PC-3 (cell line): ENCODE results near the gene SMARCAL1. TPM values are rescaled to one million over a fixed set of nuclear protein-coding genes. Genes with fewer than 3 reads are reported as not detected.

Source experiments
- ATAC-seq: fragments of 200-7000 bp; cut with Tn5 transposase; 2 replicates; pipeline ENCODE4 v1.9.1; 2020; ENCODE audit warnings: mild to moderate bottlenecking, moderate library complexity
- BruUV-seq: library from RNA; stranded (reverse); fragments of 400-500 nt; replicated peaks from 2 replicates; lab custom pipeline; 2021; lab: Mats Ljungman, UMichigan
- CTCF ChIA-PET: fragments of 300-600 bp; sonication (Branson Sonifier 250); formaldehyde crosslinking; loops from one replicate; lab custom pipeline; 2022; ENCODE audit warnings: antibody characterized with exemption; lab: Charles Lee
- POLR2A ChIA-PET: fragments of 300-600 bp; sonication (Branson Sonifier 250); formaldehyde crosslinking; loops from one replicate; lab custom pipeline; 2022; ENCODE audit warnings: antibody characterized with exemption; ENCODE audit not compliant: unreplicated experiment; lab: Charles Lee
- DNase-seq: peaks from one replicate; pipeline ENCODE4 v3.0.0-alpha.2; 2015
- H2AFZ ChIP-seq: fragments of 300-600 bp; sonication (generic); 2 replicates; pipeline ENCODE4 v1.6.0; 2016; ENCODE audit warnings: antibody characterized with exemption, low read length
- H3F3A ChIP-seq: fragments of 300-600 bp; sonication (generic); one replicate; pipeline ENCODE4 v1.6.0; 2017; ENCODE audit warnings: antibody characterized with exemption, low read length, control low read depth, mild to moderate bottlenecking; ENCODE audit not compliant: unreplicated experiment
- H3K27ac ChIP-seq: fragments of 300-600 bp; sonication (generic); 2 replicates; pipeline ENCODE4 v1.5.1; 2016; ENCODE audit warnings: mild to moderate bottlenecking, low read length
- H3K27me3 ChIP-seq: fragments of 300-600 bp; sonication (generic); 2 replicates; pipeline ENCODE4 v1.6.1; 2016; ENCODE audit warnings: low read length, mixed read lengths
- H3K36me3 ChIP-seq: fragments of 300-600 bp; sonication (generic); 2 replicates; pipeline ENCODE4 v1.6.1; 2016; ENCODE audit warnings: low read depth, mixed run types, low read length, mixed read lengths
- H3K4me1 ChIP-seq: fragments of 300-600 bp; sonication (generic); 2 replicates; pipeline ENCODE4 v1.5.1; 2016; ENCODE audit warnings: low read length; ENCODE audit not compliant: insufficient read depth
- H3K4me2 ChIP-seq: fragments of 300-600 bp; sonication (generic); 2 replicates; pipeline ENCODE4 v1.6.0; 2016; ENCODE audit warnings: low read length
- H3K4me3 ChIP-seq: fragments of 300-600 bp; sonication (generic); 2 replicates; pipeline ENCODE4 v1.5.1; 2016; ENCODE audit warnings: mild to moderate bottlenecking, low read length, mixed read lengths
- H3K79me2 ChIP-seq: fragments of 300-600 bp; sonication (generic); 2 replicates; pipeline ENCODE4 v1.6.1; 2017; ENCODE audit warnings: low read length, mixed read lengths
- H3K9ac ChIP-seq: fragments of 300-600 bp; sonication (generic); 2 replicates; pipeline ENCODE4 v1.6.0; 2016; ENCODE audit warnings: mild to moderate bottlenecking, low read length
- H3K9me2 ChIP-seq: fragments of 300-600 bp; sonication (generic); replicated peaks from 2 replicates; pipeline ENCODE4 v1.6.1; 2016; ENCODE audit warnings: mixed run types, low read length, mixed read lengths
- H3K9me3 ChIP-seq: fragments of 300-600 bp; sonication (generic); 2 replicates; pipeline ENCODE4 v1.6.1; 2016; ENCODE audit warnings: low read length, mixed read lengths
- H4K20me1 ChIP-seq: fragments of 300-600 bp; sonication (generic); 2 replicates; pipeline ENCODE4 v1.6.1; 2016; ENCODE audit warnings: low read length, mixed read lengths
- CTCF ChIP-seq: fragments of 300-600 bp; sonication (generic); conservative IDR thresholded peaks from 2 replicates; pipeline ENCODE4 v1.5.1; 2017; ENCODE audit warnings: antibody characterized with exemption, low read depth, mild to moderate bottlenecking, low read length
- EZH2 ChIP-seq: fragments of 300-600 bp; sonication (generic); IDR thresholded peaks from one replicate; pipeline ENCODE4 v1.6.1; 2017; ENCODE audit warnings: antibody characterized with exemption, mild to moderate bottlenecking, low read length; ENCODE audit not compliant: unreplicated experiment
- EZH2phosphoT487 ChIP-seq: fragments of 300-600 bp; sonication (generic); IDR thresholded peaks from 2 replicates; pipeline ENCODE4 v1.6.1; 2018; ENCODE audit warnings: mild to moderate bottlenecking, antibody characterized with exemption, low read length, borderline replicate concordance
- intact Hi-C: fragments of 100-400 bp; cut with micrococcal nuclease; formaldehyde crosslinking; loops from 2 replicates; pipeline ENCODE4 v1.9.0; 2023
- total RNA-seq: library from RNA; depleted of rRNA; stranded (reverse); fragments of >200 nt; gene quantifications from 2 replicates; pipeline ENCODE4 v1.2.3, GENCODE V29; 2014

Gene SMARCAL1
- total RNA-seq, 1 experiment from 2014 or later: 8.3 TPM

- Histone ChIP-seq H3K27me3 (no peaks in the 10 kb centered on the region), H3K9ac (no peak overlapping the region), H3K9me2 (no peaks in the 10 kb centered on the region), H3K4me1 (no peaks in the 10 kb centered on the region), H4K20me1 (no peaks in the 10 kb centered on the region), H3K9me3 (no peaks in the 10 kb centered on the region), H3F3A (no peaks in the 10 kb centered on the region), H3K4me2 (no peak overlapping the region), H3K36me3 (peaks cover 10% of the 10 kb centered on the region), H3K4me3 (no peak overlapping the region), H3K79me2 (no peaks in the 10 kb centered on the region), H3K27ac (no peak overlapping the region), H2AFZ (no peak overlapping the region)
- TF ChIP-seq EZH2: no peak
- TF ChIP-seq CTCF: no peak
- TF ChIP-seq EZH2phosphoT487: no peak
- ChIA-PET POLR2A (no interaction called here), CTCF (no interaction called here)
- intact Hi-C loops: no loop called here
- ATAC-seq (no peak), DNase-seq (no peak)
- BruUV-seq: no TSS peak
Observed at GRCh38 chr2:216445501-216445900, 33.2 kb downstream of the SMARCAL1 start.

GRCh38 chr2:216446343-216446742 is 34.1 kb downstream of the SMARCAL1 start:
- no TSS peak for BruUV-seq
- no peaks in the 10 kb centered on the region for H3K79me2 ChIP-seq
- H3K4me3 ChIP-seq: no peak overlapping the region
- H4K20me1 ChIP-seq: no peaks in the 10 kb centered on the region
- H3K4me1 ChIP-seq: no peaks in the 10 kb centered on the region
- no peaks in the 10 kb centered on the region for H3K9me3 ChIP-seq
- DNase-seq (no peak), ATAC-seq (no peak)
- ChIA-PET CTCF (no interaction called here), POLR2A (interaction anchor here (0.7 kb wide), 1 partner anchor 514 kb away, joined by 3 read pairs; no protein-coding TSS in a partner anchor)
- intact Hi-C loops: no loop called here
- no peak overlapping the region for H2AFZ ChIP-seq
- no peak overlapping the region for H3K4me2 ChIP-seq
- H3K27me3 ChIP-seq: no peaks in the 10 kb centered on the region
- no peak overlapping the region for H3K27ac ChIP-seq
- no peak overlapping the region for H3K9ac ChIP-seq
- peaks cover 10% of the 10 kb centered on the region for H3K36me3 ChIP-seq
- TF ChIP-seq CTCF (no peak), EZH2phosphoT487 (no peak), EZH2 (no peak)
- H3K9me2 ChIP-seq: no peaks in the 10 kb centered on the region
- no peaks in the 10 kb centered on the region for H3F3A ChIP-seq

- no TSS peak for BruUV-seq
- no peak overlapping the region for H3K4me3 ChIP-seq
- peaks cover 10% of the 10 kb centered on the region for H3K36me3 ChIP-seq
- TF ChIP-seq EZH2phosphoT487: no peak
- TF ChIP-seq CTCF: no peak
- TF ChIP-seq EZH2: no peak
- no peak for DNase-seq
- no peak for ATAC-seq
- CTCF ChIA-PET: no interaction called here
- H3K9me3 ChIP-seq: no peaks in the 10 kb centered on the region
- H3K4me1 ChIP-seq: no peaks in the 10 kb centered on the region
- no peaks in the 10 kb centered on the region for H3F3A ChIP-seq
- no peaks in the 10 kb centered on the region for H3K79me2 ChIP-seq
- intact Hi-C loops: no loop called here
- no peak overlapping the region for H2AFZ ChIP-seq
- H3K27ac ChIP-seq: no peak overlapping the region
- no peak overlapping the region for H3K9ac ChIP-seq
- H3K27me3 ChIP-seq: no peaks in the 10 kb centered on the region
- H3K9me2 ChIP-seq: no peaks in the 10 kb centered on the region
- no peaks in the 10 kb centered on the region for H4K20me1 ChIP-seq
- POLR2A ChIA-PET: no interaction called here
- no peak overlapping the region for H3K4me2 ChIP-seq
Observed at GRCh38 chr2:216447293-216447692, 35.0 kb downstream of the SMARCAL1 start.
